GM11168 (cell line): ENCODE data around the gene ADAM29.
"Not testable (repeated sequence)": the region's sequence is repeated elsewhere in the genome, so short reads cannot be mapped to it uniquely, and the experiment has no call there.

Source experiments
- in situ Hi-C: fragments of 300-500 bp; cut with MboI; formaldehyde crosslinking; loops from one replicate; pipeline ENCODE4 v1.12.0; 2022; ENCODE audit warnings: low sequenced_read_pairs; ENCODE audit not compliant: unreplicated experiment

The ADAM29 gene

DNA sequence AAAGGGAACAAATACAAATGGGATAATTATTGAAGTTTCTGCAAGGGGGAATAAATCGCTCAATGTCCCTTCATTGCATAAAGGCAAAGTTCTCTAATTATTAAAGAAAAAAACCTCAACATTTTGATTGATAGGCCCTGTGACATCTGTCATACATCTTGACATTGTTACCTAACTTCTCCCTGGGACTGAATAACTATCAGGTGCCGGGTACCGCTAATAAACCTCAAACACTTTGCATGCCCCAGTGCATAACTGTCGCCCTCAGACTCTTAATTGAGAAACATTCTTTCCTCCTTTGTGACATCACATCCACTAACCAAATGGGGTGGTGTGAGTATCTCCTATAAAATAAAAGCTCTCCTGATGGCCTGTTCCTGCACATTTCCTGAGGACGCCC lies at the start of gene ADAM29:
ADAM29 (plus strand) TSS at position 301 of the 400 bp plus-strand sequence. CDS start 57,168 bp downstream, outside the sequence.
- in situ Hi-C loops = no loop called here

DNA sequence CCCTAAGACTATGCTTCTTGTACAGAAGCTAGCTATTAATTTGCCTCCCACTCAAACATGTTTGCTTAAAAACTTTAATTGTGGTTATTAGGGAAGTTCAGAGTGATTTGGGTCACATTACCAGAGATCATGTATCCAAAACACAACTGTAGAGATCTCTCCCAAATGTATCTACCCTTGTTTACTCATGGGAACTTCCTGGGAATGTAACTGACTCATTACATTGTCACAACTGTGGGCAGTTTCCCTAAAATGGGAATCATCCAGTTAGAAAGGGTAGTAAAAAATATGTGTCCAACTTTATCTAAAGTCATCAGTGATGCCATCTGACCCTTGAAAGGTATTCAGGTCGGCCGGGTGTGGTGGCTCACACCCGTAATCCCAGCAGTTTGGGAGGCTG lies 48.8 kb upstream of the ADAM29 start:
- in situ Hi-C loops = no loop called here

DNA sequence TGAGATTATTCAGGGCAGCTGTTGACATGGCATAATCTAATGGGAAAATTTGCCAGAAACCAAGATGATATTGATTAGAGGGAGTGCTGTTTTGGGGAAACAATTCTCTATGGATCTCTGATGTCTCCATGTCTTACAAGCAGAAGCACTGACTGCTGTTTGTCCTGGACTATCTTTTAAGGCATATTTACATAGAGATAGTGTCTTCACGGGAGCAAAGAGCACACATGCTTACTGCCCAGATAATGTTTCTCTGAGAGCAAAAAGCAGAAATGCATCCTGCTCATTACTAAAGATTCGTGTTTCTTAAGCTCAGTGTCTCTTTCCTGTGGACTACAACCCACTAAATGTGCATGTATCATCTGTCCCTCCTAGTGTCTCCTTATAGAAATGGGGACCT lies 47.8 kb upstream of the ADAM29 start:
- in situ Hi-C loops = no loop called here

DNA sequence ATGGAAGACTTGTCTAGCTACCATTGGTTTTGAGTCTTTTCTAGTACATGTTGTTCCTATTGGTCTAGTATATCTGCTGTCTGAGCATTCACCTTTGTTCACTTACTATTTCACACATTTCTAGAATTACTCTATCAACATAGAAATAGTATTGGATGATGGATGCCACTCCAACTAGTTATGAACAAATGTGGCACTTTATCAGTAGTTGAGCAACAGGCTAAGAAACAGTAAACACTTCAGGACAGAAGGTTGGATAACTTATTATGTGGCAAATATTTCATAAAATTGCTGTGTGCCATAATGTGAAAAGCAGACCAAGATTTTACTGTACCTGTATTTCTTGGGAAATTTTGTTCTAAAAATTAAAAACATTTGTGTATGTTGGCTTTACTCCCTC lies 46.8 kb upstream of the ADAM29 start:
- in situ Hi-C loops = no loop called here

DNA sequence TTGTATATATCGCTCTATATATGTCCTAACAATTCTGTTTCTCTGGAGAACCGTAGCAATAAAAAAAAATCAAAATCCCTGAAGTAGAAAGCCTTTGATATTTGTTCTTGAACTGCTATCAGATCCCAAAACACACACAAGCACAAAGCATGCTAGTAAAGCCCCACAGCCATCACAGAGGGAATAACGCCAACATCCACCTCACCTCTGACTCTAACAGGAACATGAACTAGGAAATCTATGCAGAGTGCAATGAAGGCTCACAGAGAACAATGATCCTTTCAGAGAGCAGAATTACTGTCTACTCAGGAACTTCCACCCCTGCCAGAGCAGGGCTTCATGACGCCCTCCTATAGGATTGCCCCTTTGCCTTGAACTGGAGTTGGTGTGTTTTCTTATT lies 45.0 kb upstream of the ADAM29 start:
- in situ Hi-C loops = not testable (repeated sequence)

DNA sequence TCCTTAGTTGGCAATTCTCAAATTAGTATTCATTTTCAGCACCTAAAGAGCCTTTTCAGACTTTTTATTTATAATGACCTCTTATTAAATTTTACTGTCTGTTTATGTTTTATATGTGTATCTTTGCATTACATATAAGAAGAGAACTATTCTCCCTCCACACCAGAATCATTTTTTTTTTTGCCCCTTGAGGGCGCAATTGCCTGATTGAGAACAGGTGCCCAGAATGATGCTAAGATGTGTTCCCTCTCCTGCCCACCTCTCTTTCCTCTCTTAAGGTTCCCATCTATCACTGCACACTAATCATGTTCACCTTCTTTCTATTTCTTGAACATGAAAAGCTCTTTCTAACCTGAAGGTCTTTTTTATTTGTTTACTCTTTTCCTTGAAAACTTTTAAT lies 44.2 kb upstream of the ADAM29 start:
- in situ Hi-C loops = no loop called here

DNA sequence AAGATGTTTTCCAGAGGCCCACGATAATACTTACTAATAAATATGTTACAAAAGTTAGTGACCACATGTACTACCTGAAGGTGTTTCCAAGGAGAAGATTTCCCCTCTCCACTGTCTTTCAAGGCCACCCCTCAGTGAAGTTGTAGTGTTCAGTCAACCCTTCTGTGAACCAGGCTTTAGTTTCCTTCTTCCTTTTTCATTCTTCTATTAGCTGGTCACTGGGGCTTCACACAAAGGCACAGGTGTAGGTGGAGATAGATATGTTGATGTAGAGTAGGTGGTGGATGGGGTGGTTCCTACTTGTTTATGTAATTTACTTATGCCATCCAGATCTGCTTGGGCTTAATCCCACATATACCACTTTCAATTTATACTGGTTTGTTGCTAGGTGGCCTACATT lies 43.3 kb upstream of the ADAM29 start:
- in situ Hi-C loops = no loop called here

DNA sequence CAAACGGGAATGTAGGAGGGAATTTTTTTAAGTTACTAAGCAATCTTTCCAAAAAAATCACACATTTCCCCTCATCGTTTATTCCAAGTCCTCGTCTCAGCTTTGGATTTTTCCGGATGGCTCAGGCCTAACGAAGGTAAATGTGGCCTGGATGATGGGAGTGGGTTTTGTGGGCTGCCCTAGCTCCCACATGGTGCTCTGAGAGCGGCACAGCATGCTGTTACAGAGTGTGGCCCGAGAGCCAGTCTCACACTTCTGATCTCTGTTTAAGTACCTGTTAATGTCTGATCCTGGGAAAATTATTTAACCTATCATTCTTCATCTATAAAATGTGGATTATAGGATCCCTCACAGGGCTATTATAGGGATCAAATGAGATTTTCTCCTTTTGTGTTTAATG lies 38.2 kb upstream of the ADAM29 start:
- in situ Hi-C loops = no loop called here

DNA sequence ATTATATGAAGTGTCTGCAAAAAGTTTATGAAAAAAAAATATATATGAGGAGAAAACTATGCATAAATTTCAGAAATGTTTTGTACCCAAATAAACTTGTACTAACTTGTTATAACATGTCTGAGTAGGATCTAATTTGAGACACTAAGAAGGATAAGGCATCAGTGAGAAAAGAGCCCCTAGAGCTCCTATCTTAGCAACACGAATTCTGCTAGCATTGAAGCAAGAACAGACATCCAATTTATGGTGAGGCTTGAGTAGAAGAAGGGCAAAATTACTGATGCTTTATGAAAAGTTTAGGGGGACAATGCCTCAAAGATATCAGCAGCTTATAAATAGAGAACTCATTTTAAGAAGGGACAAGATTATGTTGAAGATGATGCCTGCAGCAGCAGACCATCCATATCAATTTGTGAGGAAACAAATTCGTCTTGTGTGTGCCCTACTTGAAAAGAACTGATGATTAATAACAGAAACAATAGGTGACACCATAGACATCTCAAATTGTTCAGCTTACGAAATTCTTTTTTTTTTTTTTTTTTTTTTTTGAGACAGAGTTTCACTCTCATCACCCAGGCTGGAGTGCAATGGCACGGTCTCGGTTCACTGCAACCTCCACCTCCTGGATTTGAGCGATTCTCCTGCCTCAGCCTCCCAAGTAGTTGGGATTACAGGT lies 35.7 kb upstream of the ADAM29 start:
- in situ Hi-C loops = no loop called here

DNA sequence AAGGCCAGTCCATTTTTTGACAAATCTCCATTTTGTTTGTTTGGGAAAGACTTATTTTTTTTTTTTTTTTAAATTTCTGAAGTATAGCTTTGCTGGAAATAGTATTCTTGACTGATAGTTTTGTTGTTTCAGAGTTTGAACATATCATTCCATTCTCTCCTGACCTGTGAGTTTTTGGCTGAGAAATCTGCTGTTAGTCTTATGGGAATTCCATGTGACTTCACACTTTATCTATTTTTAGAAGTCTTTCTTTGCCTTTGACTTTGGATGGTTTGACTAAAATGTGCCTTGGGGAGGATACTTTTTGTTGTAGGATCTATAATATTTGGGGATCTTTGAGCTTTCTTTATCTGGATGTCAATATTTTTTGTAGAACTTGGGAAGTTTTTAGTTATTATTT lies 10.7 kb upstream of the ADAM29 start:
- in situ Hi-C loops = no loop called here

DNA sequence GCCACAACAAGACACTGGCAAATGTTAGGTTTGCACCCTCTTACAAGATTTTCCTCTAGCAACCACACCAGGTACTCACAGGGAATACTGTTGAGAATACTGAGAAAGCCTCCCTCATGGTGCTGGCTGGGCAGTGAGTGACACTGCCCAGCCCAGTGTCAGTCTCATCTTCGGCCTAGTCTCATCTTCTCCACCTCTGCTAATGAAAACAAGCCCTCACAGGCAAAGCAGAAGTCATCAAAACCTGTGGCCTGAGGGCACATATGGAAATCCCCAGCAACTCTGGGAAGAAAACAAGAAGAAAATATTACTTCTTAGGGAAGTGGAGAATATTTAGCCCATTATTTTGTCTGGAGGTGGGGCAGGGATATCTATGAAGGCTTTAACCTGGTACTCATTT lies 7.9 kb upstream of the ADAM29 start:
- in situ Hi-C loops = no loop called here

DNA sequence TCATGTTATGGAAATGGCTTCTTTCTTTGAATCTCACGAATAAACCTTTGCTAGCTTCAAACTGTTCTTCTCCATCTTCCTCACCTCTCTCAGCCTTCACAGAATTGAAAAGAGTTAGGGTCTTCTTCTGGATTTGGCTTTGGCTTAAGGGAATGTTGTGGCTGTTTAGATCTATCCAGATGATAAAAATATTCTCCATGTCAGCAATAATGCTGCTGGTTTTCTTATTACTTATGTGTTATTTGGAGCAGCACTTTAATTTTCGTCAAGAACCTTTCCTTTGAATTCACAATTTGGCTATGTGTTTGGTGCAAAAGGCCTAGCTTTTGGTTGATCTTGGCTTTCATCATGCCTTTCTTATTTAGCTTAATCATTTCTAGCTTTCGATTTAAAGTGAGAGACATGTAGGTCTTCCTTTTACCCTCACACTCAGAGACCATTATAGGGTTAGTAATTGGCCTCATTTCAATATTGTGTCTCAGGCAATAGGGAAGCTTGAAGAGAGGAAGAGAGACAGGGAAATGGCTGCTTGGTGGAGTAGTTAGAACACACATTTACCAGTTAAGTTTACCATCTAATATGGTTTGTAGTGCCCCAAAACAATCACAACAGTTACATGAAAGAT lies 5.1 kb upstream of the ADAM29 start:
- in situ Hi-C loops = no loop called here

DNA sequence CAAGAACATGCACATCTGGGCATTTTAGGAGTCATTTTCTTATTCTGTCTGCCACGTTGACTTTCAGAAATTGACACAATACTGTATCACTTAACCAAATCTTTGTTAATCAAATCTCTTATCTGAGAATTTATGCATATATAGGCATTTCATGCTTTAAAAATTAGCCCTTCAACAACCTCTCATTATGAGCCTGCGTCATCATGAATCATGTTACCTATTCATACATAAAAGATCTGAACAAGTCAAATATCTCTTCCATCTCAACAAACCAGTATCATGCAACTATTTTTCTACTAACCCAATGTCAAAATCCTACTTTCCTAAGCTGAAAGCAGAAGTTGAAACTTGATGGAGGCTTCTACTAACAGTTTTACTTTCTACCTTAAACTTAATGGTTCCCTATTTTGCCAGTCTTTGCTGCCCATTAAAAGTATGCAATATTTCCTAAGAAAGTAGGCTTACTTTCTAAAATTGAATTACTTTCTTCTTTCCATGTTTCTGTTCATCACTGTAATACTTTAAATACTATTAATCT lies 1.8 kb downstream of the ADAM29 start:
- in situ Hi-C loops = no loop called here

DNA sequence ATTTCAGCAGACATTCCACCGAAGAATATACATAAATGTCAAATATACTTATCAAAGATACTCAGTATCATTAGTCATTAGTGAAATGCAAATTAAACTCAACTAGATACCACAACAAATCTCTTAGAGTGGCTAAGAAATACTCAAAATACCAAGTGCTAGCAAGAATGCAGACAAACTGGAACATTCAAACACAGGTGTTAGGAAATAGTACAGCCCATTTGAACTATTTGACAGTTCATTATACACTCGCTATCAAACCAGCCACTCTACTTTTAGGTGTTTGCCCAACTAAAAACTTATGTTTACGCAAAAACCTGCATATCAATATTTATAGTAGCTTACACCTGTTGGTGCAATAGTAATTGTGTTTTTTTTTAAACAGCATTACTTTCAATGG lies 8.8 kb downstream of the ADAM29 start:
- in situ Hi-C loops = no loop called here

DNA sequence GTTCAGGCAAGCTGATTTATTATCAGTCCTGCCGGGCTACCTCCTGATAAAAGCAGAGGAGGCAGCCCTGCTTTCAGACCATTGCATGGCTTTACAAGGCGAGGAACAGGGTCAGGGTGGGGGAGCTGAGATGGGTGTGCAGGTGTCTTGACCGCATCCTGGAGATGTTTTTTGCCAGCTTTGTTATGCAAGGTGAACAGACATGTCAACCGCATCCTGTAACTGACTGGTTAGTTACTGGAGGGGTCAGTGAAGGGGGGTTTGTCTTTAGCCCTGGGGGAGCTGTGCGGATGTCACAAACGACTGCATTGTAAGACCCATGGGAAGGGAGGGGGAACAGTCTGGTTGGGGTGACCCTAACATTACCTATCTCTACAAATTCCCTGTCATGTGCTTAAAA lies 10.0 kb downstream of the ADAM29 start:
- in situ Hi-C loops = no loop called here

DNA sequence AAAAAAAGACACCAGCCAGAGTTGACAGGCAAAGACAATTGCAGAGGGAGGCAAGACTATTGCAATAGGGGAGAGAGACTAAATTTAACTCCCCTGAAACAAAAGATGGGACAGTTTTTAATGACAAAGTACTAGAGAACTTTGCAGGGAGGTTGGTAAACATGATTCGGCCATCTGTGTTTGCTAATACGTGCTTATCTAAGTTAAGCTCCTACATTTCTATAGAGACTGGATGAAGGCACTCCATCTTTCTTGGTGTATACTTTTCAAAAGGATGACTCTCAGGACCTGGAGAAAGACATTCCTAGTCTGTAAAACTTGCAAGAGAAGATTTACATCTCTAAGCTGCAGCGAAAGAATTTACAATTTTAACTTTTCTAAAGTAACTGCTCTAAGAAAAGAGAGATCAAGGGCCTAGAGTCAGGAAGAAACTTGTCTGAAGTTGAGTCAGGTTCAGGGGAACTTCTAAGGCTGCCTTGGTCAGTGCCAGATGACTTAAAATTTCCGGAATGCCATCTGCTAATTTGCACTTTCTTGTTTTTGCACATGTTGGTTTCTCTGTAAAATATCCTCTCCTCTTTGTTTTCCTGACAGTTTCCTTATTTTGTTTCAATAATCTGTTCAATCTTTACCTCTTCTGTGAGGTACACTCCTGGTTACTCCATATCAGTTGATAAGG lies 10.6 kb downstream of the ADAM29 start:
- in situ Hi-C loops = no loop called here

DNA sequence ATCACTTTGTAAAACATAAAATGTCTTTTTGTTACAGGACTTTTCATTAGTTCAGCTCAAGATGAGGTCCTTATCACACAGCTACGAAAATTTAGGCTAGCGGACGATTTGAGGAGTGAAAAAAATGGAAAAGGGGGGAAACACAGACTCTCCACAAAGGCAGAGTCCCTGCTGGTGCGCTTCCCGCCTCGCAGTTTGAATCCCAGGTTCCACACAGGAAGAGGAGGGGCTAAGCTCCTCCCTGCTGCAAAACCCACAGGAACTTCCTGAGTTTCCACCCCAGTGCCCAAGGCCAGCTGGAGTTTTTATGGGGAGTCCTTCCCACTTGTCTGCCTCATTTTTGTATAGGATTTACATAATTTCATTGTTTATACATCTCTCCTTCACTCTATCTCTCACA lies 11.2 kb downstream of the ADAM29 start:
- in situ Hi-C loops = no loop called here

DNA sequence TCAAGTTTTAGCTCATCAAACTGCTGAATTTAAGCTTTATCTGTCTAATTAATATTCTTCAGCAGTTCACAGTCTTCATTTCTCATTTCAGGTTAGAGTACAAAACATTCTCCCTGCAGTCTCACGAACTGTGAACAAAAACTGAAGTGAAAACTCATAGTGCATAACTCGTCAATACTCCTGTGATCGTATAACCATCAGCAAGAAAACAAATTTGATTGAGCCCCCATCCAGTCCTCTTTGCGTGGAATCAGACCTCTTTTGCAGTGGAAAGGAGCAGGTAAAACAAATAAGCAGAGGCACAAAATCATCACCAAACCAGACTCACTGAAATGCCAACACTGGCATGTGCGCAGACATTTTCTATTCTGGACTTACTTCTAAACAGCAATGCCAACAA lies 12.7 kb downstream of the ADAM29 start:
- in situ Hi-C loops = no loop called here

DNA sequence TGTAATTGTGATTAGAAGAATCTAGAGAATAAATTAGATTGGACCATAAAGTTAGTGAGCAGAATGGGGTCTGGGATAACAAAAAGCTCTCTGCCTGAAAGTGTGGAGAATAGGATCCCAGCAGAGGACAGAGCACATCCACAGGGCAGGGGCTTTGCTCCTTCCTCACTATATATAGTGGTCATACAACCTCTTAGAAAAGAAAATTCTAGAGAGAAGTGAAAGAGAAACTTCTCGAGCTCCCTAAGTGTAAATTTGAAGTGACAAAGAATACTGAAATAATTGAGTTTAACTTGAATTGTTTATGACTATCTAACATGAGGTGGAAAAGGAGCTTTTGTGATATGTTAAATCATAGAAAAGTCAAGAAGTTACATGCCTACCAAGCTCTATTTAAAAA lies 14.9 kb downstream of the ADAM29 start:
- in situ Hi-C loops = no loop called here

DNA sequence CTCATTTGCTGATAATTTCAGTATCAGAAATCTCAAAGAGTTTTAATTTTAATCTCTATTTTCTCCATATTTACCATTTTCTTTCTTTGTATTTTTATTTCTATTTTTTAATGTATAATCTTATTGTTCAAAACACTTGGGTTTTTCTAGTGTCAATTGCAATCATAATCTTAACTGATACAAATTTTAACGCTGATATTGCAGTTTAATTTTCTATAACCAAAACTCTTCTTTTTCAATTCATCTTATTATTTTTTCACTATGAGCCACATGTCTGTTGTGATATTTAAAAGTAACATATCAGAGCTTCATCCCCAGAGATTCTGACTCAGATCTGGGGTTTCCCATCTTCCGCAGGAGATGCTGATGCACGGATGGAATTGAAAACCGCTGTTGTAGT lies 16.2 kb downstream of the ADAM29 start:
- in situ Hi-C loops = no loop called here

DNA sequence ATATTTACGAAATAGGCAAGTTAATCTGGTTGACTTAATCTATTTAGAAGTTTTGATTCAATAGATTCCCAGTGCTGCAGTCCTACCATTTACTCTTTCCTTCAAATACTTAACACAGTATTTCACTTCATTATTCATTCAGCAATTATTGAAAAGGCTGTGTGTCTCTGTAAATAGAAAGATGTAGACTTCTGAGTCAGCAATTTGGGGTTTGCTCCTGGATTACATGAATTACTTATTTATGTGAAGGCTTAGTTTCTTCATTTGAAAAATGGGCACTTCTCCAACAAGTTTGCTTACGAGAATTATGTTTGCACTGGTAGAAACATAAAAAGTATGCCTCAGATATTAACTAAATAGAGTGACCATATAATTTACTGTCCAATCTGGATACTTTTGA lies 17.4 kb downstream of the ADAM29 start:
- in situ Hi-C loops = no loop called here

DNA sequence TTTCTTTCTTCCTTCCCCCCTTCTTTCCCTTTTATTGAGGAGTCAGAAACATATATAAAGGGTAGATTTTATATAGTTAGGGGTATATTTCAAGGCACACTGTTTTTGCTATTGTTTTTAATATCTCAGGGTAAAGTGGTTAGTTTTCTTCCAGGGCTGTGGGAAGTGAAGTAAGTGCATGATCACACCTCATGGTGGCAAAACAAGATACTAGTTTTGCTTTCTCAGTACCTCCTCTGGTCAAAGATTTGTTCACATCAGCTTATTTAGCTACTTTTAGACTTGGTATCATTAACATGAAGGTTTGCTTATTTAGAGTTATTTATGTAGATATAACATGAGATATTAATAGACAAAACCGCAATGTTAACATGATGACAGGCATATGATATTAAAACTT lies 21.8 kb downstream of the ADAM29 start:
- in situ Hi-C loops = no loop called here
